ENCODE data around the gene ZBTB48. TPM values are rescaled to one million over a fixed set of nuclear protein-coding genes. Genes with fewer than 3 reads are reported as not detected.
"Not testable (repeated sequence)": the region's sequence is repeated elsewhere in the genome, so short reads cannot be mapped to it uniquely, and the experiment has no call there.

ZBTB48 gene
- polyA plus RNA-seq, 1 experiment = 7.5 TPM

DNA sequence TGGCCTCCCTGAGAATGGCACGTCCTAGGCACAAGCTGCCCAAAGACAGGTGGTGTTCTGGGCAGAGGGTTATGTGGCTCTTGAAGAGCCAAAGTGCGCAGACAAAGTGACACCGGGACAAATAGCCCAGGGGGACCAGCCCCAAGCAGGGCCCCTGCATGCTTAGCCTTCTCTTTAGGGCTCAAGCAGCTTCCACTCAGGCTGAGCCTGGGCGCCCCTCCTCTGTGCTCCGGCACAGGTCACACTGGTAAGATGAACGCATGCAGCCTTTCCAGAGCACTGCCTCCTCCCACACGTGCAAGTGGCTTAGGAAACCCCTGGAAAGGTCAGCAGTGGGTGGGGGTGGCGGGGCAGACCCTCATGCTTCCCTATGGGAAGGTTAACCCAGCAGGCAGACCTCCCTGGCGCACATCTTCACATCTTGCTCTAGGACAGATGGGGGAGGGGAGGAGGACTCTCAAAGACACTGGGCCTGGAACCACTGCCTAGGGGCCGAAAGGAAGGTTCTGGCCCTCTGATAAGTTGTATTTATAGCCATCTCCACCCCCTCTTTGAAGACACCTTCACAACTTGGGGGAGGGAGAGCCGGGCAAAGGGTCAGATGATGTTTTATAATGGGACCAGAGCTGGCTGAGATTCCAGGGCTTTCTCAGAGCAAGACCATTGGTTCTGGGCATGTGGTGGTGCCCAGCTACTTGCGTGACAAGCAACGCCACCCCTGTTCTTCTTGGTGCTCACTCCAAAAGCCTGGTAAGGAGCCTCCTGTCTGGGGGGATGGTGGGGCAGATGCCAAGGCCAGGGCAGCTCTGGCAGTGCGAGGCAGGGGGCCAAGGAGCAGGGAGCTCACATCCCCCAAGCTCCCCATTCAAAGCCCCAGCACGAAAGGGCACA, 17.3 kb downstream of the ZBTB48 start:
- TF ChIP-seq, protein P1, sequence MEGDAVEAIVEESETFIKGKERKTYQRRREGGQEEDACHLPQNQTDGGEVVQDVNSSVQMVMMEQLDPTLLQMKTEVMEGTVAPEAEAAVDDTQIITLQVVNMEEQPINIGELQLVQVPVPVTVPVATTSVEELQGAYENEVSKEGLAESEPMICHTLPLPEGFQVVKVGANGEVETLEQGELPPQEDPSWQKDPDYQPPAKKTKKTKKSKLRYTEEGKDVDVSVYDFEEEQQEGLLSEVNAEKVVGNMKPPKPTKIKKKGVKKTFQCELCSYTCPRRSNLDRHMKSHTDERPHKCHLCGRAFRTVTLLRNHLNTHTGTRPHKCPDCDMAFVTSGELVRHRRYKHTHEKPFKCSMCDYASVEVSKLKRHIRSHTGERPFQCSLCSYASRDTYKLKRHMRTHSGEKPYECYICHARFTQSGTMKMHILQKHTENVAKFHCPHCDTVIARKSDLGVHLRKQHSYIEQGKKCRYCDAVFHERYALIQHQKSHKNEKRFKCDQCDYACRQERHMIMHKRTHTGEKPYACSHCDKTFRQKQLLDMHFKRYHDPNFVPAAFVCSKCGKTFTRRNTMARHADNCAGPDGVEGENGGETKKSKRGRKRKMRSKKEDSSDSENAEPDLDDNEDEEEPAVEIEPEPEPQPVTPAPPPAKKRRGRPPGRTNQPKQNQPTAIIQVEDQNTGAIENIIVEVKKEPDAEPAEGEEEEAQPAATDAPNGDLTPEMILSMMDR (IDR thresholded peaks at IDR 0.05; ENCODE audit: low read depth, low read length) = no peak
- ChIA-PET POLR2A (no interaction called here), CTCF (interaction anchor here (0.6 to 1.2 kb wide), 2 partner anchors 48 to 106 kb away, joined by 3 to 4 read pairs; no protein-coding TSS in a partner anchor)

GRCh38 chr1:6597777-6598131, 18.0 kb downstream of the ZBTB48 start:
- DNase-seq (ENCODE audit: low read depth, low spot score) = no peak
- TF ChIP-seq, protein P1 (IDR thresholded peaks at IDR 0.05; ENCODE audit: low read depth, low read length) = no peak
- ChIA-PET CTCF (interaction anchor here (0.6 to 1.2 kb wide), 2 partner anchors 48 to 105 kb away, joined by 3 to 4 read pairs; no protein-coding TSS in a partner anchor), POLR2A (interaction anchor here (0.6 kb wide), 1 partner anchor 18 kb away, joined by 4 read pairs; the partner anchor contains the start of gene ZBTB48)
- Histone ChIP-seq H3K9me3 (ENCODE audit: control insufficient read depth, insufficient read depth, low read length) (no peaks in the 10 kb centered on the region; the same call in 1 of the 2 replicates), H3K4me3 (ENCODE audit: low read depth, low read length) (no peak overlapping the region), H3K27ac (ENCODE audit: low read depth, low read length) (no peak overlapping the region), H3K27me3 (ENCODE audit: control insufficient read depth, insufficient read depth, low read length) (no peaks in the 10 kb centered on the region)

More for the DNA sequence above, 17.3 kb downstream of the ZBTB48 start:
- Histone ChIP-seq H3K9me3 (ENCODE audit: control insufficient read depth, insufficient read depth, low read length) (no peaks in the 10 kb centered on the region; the same call in 1 of the 2 replicates), H3K27me3 (ENCODE audit: control insufficient read depth, insufficient read depth, low read length) (no peaks in the 10 kb centered on the region), H3K4me3 (ENCODE audit: low read depth, low read length) (no peak overlapping the region), H3K27ac (ENCODE audit: low read depth, low read length) (no peak overlapping the region)
- no peak for DNase-seq (ENCODE audit: low read depth, low spot score)

GRCh38 chr1:6599141-6599975, 19.6 kb downstream of the ZBTB48 start:
- CTCF ChIA-PET = interaction anchor here (0.6 to 1.6 kb wide), 3 partner anchors 43 to 47 kb away, joined by 3 to 5 read pairs (median 3); no protein-coding TSS in a partner anchor
- POLR2A ChIA-PET = no interaction called here
- TF ChIP-seq, protein P1 (IDR thresholded peaks at IDR 0.05; ENCODE audit: low read depth, low read length) = no peak
- peak overlapping the region; percentile 98 for H3K4me3 ChIP-seq (ENCODE audit: low read depth, low read length)
- H3K27me3 ChIP-seq (ENCODE audit: control insufficient read depth, insufficient read depth, low read length) = no peaks in the 10 kb centered on the region
- DNase-seq (ENCODE audit: low read depth, low spot score) = no peak
- peak overlapping the region; percentile 2 for H3K27ac ChIP-seq (ENCODE audit: low read depth, low read length)
- no peaks in the 10 kb centered on the region; the same call in 1 of the 2 replicates for H3K9me3 ChIP-seq (ENCODE audit: control insufficient read depth, insufficient read depth, low read length)

DNA sequence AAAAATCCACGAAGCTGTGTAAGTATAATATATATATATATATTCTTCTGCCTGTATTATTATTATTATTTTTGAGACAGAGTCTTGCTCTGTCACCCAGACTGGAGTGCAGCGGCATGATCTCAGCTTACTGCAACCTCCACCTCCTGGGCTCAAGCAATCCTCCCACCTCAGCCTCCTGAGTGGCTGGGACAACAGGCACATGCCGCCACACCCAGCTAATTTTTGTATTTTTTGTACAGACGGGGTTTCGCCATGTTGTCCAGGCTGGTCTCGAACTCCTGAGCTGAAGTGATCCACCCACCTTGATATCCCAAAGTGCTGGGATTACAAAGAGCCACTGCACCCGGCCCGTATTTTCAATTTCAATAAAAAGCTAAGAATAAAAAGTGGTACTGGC, 20.2 kb downstream of the ZBTB48 start:
- H3K9me3 ChIP-seq (ENCODE audit: control insufficient read depth, insufficient read depth, low read length); DNase-seq (ENCODE audit: low read depth, low spot score); H3K27me3 ChIP-seq (ENCODE audit: control insufficient read depth, insufficient read depth, low read length): not testable (repeated sequence)
- CTCF ChIA-PET = interaction anchor here (0.6 to 1.6 kb wide), 4 partner anchors 44 to 47 kb away, joined by 3 to 5 read pairs (median 4); partner anchors contain the start of genes NOL9 and TAS1R1
- POLR2A ChIA-PET = interaction anchor here (0.9 to 1.0 kb wide), 2 partner anchors 11 to 20 kb away, joined by 4 to 5 read pairs; partner anchors contain the start of gene ZBTB48
- Histone ChIP-seq H3K27ac (ENCODE audit: low read depth, low read length) (peak overlapping the region; percentile 2), H3K4me3 (ENCODE audit: low read depth, low read length) (peak overlapping the region; percentile 98)

DNA sequence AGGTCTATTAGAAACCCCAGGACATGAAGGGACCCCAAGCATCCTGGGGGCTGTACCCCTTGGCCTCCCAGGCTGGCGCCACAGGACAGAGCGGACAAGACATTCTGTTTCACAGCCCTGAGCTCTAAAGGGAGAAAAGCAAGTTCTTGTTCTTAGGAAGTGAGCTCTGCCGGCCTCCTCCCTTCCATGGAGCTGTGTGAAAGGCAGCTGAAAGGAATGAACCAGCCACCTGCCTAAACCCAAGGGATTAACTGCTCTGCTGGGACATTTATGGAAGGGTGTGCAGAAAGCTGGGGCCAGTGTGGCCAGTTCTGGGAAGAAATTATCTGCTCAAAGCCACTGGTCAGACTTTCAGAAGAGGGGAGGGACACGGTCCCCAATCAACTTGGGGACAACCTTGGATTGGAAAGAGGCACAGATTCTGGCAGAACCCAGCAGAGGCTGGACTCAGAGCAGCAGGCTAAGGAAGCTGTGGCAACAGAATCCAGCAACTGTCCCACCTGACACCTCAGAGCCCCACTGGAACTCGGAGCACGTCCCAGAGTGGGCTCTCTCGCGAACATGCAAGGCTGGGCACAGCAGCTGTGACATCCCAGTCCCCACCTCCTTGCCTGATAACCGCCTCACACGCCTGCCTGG, 20.7 kb downstream of the ZBTB48 start:
- ChIA-PET POLR2A (interaction anchor here (0.9 to 1.0 kb wide), 2 partner anchors 11 to 21 kb away, joined by 4 to 5 read pairs; partner anchors contain the start of gene ZBTB48), CTCF (interaction anchor here (0.6 to 1.6 kb wide), 4 partner anchors 45 to 46 kb away, joined by 3 to 5 read pairs (median 4); partner anchors contain the start of genes NOL9 and TAS1R1)
- Histone ChIP-seq H3K4me3 (ENCODE audit: low read depth, low read length) (peak overlapping the region; percentile 98), H3K27me3 (ENCODE audit: control insufficient read depth, insufficient read depth, low read length) (no peaks in the 10 kb centered on the region), H3K27ac (ENCODE audit: low read depth, low read length) (peak overlapping the region; percentile 96), H3K9me3 (ENCODE audit: control insufficient read depth, insufficient read depth, low read length) (no peaks in the 10 kb centered on the region; the same call in 1 of the 2 replicates)
- DNase-seq (ENCODE audit: low read depth, low spot score) = no peak
- TF ChIP-seq, protein P1 (IDR thresholded peaks at IDR 0.05; ENCODE audit: low read depth, low read length) = no peak

Data from AG04450 (cell line).